ENCODE measurements around the gene ZNF644.
"Not testable (repeated sequence)": the region's sequence is repeated elsewhere in the genome, so short reads cannot be mapped to it uniquely, and the experiment has no call there.

Gene ZNF644

DNA sequence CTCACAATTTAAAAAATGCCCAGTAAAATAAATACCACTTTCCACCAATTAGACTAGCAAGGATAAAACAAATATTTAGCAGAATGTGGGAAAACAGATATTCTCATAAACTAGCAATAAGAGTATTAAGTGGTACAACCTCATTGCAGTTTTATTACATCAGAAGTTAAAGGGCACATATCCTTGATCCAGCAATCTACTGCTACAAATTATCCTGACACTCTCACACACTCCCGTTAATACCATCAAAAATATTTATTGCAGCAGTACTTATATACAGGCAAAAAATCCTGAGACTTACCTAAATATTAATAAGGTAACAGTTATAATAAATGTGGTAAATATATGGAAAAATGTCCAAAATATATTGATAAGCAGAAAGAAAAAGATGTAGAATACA lies 44.3 kb downstream of the ZNF644 start:
- no peak for DNase-seq

DNA sequence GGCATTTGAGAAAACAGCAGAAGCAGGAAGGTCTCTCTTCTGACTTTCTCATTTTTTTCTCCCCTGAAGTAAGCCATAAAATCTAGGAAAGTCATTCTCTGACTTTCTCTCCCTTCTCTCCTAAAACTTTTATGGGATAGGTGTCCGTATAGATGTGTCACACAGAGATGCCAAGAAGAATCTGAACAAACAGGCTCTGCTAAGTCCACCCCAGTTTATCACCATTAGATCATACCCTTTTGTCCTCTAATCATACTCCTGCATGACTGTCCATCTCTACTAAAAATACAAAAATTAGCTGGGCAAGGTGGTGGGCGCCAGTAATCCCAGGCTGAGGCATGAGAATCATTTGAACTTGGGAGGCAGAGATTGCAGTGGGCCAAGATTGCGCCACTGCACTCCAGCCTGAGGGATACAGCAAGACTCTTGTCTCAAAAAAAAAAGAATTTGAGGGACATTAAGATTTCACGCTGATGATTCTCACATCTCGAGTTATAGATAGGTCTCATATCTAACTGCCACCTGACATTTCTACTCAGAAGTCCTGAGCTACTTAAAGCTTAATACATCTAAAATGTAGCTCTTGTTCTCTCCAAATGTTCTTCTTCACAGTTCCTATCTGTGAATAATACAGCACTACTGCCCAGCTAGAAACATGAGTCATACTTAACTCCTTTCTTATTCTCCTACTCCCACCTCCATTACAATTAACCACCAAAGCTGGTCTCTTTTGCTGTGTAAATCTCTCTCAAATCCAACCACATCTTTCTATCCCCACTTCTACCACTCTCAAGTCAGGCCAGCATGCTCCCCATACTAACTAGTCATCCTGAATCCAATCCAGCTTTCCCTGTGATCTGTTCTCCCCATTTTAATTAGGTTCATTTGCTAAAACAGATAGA lies 47.7 kb downstream of the ZNF644 start:
- no peak for DNase-seq

DNA sequence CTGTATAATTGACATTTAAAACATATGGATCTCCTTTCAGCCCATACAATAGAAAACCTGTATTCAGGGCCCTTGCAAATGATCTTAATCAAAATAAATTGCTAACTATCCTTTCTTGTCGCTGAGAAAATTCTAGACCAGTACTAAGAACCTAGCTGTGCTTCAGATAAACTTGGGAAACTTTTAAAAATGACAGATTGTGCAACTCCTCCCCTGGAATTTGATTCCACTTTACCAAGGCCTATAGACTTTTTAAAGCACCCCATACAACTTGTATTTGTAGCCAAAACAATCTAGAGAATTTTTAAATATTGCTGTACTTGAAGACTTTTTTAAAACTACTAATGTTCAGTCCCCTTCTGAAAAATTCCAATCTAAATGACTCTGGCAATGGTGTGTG lies 51.6 kb downstream of the ZNF644 start:
- no peak for DNase-seq

DNA sequence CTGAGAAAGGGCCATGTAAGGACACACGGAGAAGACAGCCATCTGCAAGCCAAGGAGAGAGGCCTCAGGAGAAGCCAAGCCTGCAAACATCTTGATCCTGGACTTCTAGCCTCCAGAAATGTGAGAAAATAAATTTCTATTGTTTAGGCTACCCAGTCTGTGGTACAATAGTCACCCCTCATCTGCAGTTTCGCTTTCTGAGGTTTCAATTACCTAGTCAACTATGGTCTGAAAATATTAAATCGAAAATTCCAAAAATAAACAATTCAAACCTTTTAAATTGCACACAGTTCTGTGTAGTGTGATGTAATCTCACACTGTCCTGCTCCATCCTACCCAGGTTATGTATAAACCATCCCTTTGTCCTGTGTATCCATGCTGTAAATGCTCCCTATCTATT lies 52.6 kb downstream of the ZNF644 start:
- no peak for DNase-seq

DNA sequence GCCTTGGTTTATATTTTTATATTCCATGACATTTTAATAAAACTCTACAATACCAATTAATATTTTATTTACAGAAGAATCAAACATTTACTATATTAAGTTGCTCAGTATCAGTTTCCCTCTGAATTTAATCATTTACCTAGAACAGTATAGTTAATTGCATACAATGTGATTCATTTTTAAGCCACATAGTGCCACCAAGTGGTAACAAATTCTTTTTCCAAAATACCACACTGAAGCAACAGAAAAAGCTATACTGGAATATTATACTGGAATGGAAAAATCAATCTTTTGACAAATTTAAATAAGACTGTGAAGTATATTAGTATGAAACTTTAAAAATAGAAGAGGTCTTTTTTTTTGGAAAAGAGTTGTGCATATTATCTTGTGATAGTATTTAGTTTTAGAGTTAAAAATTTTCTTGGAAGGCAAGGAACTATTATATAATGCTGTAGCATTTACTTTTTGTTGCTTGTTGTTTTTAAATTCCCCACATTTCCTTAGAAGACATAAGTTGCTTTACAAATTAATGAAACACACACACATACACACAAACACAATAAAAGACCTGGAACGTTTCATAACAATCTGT lies 57.3 kb downstream of the ZNF644 start:
- no peak for DNase-seq

DNA sequence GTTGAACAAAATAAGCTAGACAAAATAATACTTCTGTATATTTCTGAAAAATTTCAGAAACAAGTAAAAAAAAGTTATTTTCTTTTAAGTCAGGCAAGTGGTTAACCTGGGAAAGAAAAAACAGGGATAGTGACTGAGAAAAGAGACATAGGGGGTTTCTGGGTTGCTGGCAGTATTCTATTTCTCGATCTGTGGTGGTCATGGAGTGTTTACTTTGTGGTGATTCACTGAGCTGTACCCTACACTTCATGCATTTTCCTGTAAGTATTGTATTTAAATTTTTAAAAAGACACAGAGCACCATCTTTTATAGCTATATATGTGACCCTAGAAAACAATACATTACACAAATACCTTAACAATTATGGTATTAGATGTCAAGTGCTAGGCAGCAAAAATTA lies 58.2 kb downstream of the ZNF644 start:
- DNase-seq, result no peak

DNA sequence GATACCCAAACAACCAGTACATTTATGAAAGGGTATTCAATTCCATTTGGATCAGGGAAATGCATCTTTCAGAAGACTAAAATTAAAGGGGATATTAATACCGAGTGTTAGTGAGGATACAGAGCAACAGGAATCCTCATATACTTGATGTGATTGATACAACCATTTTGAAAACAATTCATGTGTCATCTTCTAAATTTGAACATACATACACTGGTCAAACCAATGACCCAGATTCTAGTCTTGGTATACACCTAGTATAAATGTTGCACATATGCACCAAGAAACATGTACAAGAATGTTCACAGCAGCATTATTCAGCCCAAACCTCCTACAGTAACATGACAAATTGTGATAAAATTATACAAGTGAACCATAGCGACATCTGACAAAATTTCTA lies 58.6 kb downstream of the ZNF644 start:
- no peak for DNase-seq

DNA sequence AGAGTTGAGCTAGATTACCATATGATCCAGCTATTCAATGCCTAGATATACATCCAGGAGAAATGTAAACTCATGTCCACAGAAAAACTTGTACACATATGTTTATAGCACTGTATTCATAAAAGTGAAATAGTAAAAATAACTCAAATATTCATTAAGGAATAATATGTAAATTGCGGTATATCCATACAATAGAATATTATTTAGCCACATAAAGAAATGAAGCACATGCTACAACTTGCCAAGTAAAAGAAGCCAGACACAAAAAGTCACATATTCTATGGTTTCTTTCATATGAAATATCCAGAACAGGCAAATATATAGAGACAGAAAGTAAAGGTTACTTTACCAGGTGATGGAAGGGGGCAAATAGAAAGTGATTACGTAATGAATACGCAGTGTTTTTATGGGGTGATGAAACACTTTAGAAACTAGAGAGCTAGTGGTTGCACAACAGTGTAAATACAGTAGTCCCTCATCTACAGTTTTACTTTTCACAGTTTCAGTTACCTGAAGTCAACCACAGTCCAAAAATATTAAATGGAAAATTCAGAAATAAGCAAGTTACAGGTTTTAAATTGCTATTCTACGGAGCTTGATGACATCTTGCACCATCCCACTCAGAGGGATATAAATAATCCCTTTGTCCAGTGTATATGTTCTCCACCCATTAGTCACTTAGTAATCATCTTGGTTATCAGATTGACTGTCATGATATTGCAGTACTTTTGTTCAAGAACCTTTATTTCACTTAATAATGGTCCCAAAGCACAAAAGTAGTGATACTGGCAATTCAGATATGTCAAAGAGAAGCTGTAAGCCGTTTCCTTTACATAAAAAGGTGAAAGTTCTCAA lies 62.3 kb downstream of the ZNF644 start:
- no peak for DNase-seq

DNA sequence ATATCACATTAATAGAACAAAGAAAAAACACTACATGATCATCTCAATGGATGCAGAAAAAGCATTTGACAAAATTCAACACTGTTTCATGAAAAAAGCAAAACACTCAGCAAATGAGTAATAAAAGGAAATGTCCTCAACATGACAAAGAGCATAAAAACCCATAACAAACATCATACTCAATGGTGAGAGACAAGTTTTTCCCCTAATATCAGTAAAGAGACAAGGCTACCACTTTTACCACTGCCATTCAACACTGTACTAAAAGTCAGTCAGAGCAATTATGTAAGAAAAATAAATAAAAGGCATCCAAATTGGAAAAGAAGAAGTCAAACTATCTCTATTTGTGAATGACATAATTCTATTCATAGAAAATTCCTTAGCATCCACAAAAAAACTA lies 64.3 kb downstream of the ZNF644 start:
- DNase-seq, result no peak

DNA sequence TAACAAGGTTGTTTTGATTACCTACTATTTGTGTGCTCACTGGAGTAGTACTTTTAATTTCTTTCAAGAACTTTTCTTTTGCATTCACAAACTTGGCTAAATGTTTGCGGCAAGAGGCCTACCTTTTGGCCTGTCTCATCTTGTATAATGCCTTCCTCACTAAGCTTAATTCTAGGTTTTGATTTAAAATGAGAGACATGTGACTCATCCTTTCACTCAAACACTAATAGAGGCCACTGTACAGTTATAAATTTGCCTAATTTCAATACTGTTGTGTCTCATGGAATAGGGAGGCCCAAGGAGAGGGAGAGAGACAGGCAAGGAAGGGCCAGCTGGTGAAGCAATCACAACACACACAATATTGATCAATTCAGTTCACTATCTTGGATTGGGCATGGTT lies 66.1 kb downstream of the ZNF644 start:
- DNase-seq, result no peak

DNA sequence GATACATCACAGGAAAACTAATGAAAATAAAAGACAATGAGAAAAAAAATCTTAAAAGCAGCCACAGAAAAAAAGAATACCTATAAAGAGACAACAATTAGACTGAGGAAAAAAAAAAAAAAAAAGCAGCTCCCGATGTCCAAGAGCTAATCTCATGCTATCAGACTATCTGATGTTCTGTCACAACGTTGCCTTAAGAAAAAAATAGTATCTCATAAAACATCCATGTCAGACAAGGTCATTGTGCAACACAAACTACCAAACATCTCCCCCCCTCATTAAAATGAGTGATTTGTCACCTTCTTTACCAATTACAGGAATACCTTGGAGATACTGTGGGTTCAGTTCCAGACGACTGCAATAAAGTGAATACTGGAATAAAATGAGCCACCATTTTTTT lies 68.9 kb downstream of the ZNF644 start:
- DNase-seq, result no peak

DNA sequence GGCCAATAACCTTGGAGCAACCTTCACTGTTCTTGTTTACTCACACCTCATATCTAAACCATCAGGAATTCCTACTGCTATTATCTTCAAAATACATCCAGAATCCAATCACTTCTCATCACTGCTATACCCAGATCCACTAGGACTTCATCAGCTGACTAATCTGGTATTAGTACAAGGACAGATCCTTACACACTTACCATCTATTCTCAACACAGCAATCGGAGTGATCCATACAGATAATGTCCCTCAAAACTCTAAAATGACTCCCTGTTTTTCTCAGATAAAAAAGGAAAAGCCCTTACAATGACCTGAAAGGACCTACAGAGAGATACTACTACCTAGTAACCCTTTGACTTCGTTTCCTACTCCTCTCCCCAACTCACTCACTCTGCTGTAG lies 70.8 kb downstream of the ZNF644 start:
- DNase-seq, result no peak

DNA sequence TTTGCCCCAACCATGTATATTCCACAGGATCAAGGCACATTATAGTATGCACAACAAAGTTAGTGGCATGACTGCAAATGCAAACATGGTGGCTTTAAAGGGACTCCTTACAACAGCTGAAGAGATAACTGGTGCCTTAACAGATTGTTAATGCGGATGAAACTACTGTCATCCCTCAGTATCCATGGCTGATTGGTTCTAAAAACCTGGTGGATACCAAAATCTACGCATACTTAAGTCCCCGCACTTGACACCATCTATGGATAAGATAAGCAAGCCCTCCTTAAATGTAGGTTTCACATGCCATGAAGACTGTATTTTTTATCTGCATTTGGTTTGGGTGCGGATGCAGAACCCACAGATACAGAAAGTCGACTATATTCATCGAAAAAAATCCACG lies 73.5 kb downstream of the ZNF644 start:
- DNase-seq, result no peak

DNA sequence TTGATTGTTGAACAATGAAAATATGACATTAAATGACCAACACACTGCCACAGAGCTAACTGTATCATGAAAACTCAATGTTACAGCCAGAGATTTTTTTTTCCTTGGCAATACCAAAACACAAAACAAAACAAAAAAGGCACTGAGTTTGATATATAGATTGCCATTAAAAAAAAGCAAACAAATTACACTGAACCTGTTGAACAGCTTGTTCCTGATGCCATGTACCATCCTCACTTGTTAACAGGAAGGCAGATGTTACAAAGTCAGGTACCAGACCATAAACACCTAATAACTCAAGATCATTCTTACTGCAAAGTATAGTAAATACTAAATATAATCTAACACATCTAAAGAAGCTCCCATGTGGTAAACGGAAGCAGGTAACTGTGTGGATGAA lies 75.2 kb downstream of the ZNF644 start:
- no peak for DNase-seq

DNA sequence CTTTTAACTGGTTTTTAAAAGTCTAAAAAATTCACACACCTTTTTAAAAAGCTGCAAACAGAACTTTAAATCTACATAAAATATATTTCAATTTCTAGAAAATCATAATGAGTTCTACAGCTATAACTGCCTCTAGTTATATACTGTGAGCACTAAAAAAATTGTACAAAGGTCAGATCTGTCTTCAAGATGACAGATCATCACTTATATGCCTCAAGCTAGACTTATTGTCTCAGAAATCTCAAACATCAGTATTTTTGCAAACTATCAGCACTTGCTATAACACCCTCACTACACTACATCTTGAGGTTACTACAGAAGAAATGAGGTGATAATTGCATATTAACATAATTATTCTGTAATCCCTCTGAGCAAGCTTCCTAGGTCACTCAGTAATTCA lies 76.5 kb downstream of the ZNF644 start:
- no peak for DNase-seq

DNA sequence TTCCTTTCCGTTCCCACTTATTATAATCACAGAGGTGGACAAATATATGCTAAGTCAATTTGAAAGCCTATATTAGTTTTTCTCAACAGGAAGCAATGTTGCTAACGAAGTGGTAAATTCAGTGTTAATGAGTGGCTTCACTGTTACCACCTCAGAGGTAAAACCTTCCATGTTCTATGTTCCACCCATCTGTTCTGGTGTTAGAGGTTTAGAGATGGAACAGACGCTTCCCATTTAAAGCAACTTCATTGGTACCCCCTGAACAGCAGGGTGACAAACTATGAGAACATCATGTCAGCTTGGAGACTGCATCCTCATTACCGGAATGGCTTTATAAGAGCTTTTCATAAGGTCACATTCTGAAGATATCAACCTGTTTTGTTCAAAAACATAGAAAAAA lies 77.9 kb downstream of the ZNF644 start:
- DNase-seq, result no peak

DNA sequence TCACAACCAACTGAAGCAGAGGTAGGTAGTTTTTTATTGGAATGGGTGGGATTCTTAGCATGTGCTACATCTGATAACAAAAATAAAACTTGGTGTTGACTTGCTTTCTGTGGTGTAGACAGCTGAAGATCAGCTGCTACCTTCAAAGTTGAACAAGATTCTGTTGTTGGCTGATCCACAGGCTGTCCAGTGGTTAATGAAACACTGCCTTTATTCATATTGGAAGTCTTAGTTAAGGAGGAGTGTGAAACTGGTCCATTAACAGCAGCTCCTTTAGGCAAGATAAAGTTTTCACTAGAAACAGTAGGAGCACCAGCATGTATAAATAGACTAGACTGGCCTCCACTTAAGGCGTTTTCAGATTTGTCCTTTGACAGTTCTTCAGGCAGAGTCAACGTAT lies 81.1 kb downstream of the ZNF644 start:
- DNase-seq, result no peak

DNA sequence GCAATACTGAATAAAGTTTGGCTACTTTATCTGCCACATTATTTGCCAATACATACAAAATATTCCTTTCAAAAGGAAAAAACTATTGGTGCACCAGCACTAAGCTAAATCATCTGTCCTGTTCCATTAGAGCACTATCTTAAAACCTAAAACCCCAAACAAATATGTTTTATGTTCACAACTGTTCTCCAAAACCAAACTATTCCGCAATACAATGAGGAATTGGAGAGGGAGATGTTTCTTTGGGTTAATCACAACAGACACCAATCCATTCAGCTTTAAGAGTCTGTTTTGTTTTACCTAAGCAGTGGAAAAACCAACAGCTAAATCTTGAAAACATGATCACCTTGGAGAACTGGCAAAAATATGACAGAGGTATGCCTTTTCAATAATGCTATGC lies 85.1 kb downstream of the ZNF644 start:
- DNase-seq, result no peak

DNA sequence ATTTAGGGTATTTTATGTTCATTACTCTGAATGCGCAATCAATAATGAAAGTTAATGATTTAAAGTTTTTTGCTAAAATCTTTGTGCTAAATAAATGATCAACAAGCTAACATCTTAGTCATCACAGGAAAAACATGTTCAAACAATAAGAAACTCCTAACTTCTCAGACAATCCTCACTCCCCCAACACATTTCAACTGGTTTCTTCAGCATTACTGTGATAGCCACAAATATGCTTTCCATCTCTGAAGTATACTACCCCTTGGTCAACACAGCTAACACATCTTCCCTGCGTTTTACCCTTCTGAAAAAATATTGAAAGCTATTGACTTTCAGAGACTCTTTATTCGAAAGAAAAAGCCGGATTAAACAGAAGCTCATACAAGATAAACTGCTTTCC lies 85.8 kb downstream of the ZNF644 start:
- DNase-seq, result no peak

DNA sequence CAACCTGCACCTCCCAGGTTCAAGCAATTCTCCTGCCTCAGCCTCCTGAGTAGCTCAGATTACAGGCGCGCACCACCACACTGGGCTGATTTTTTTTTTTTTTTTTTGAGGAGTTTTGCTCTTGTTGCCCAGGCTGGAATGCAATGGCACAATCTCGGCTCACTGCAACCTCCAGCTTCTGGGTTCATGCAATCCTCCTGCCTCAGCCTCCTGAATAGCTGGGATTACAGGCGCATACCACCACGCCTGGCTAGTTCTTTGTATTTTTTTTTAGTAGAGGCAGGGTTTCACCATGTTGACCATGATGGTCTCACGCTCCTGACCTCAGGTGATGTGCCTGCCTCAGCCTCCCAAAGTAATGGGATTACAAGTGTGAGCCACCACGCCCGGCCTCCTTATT lies 93.6 kb downstream of the ZNF644 start:
- DNase-seq, result not testable (repeated sequence)

DNA sequence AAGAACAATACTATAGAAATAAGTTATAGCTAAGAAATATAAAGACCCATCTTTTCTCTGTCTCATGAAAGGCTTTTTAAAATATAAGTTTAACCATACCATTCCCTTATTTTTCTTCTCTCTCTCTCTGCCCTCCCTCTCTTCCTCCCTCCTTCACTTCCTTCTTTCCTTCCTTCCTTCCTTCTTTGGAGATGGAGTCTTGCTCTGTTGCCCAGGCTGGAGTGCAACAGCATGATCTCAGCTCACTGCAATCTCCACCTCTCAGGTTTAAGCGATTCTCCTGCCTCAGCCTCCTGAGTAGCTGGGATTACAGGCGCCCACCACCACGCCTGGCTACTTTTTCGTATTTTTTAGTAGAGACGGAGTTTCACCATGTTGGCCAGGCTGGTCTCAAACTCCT lies 94.2 kb downstream of the ZNF644 start:
- DNase-seq, result not testable (repeated sequence)

DNA sequence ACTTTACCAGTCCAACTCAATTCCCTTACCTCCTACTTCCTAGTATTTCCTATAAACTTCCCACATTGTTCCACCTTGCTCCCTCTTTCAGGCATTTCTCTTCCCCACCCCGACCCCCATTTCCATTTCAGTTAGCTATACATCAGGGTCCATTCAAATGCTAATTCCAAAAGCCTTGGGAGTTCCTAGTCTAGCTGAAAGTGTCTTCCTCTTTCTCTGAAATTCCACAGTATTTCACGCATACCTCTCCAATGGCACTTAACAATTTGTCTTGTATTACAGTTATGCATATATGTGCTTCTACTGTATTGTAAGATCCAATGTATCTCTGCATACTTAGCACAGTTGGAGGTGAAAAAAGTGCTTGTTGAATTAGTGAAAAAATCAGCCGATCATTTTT lies 94.9 kb downstream of the ZNF644 start:
- DNase-seq, result no peak

DNA sequence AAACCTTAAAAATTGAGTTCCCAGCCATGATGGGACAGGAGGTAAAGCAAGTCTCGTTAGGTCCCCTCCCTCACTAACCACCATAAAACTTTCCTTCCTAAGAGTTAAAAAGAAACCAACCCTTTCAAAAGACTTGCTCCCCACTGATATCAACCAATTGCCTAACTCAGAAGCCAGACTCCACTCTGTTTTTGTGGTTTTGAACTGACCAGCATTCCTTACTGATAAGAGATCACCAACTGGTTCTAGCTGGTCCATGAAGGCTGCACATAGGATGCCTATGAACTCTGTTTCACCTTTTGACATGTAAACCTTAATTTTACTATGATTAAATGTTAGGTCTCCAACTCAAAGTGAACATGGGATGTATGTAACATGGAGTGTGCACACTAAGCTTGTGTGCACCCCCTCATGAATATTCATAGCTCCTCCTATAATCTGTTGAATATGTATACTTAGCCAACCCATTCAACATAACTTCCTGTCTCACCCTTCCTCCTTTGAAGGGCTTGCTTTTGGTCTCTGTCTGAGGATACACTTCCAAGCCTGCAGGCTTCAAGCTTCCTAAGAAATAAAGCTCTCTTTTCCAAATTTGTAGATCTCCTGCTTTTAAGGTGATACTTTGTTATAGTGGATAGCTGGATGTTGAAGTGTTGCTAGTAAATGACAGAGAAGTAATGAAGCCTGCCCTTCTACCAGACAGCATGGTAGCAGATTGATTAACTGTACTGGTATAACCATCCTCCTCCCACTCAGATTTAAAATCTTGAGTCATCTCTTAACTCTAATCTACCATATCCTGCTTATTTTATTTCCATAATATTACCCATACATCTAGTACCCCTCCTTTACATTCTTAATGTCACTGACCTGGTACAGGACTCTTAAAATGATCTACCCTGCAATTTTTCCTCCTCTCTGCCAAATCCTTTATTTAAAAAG lies 95.6 kb downstream of the ZNF644 start:
- DNase-seq, result no peak
